Activated gamma-delta T cell treated with anti-CD3 and anti-CD28 coated beads, Interleukin-2, amount 50 U/mL, for 16 hours (primary cell): ENCODE measurements around the gene CUEDC1.

Source experiments
- DNase-seq: peaks from one replicate; pipeline ENCODE4 v3.0.0-alpha.2; 2020; ENCODE audit warnings: low read depth

The CUEDC1 gene

DNA sequence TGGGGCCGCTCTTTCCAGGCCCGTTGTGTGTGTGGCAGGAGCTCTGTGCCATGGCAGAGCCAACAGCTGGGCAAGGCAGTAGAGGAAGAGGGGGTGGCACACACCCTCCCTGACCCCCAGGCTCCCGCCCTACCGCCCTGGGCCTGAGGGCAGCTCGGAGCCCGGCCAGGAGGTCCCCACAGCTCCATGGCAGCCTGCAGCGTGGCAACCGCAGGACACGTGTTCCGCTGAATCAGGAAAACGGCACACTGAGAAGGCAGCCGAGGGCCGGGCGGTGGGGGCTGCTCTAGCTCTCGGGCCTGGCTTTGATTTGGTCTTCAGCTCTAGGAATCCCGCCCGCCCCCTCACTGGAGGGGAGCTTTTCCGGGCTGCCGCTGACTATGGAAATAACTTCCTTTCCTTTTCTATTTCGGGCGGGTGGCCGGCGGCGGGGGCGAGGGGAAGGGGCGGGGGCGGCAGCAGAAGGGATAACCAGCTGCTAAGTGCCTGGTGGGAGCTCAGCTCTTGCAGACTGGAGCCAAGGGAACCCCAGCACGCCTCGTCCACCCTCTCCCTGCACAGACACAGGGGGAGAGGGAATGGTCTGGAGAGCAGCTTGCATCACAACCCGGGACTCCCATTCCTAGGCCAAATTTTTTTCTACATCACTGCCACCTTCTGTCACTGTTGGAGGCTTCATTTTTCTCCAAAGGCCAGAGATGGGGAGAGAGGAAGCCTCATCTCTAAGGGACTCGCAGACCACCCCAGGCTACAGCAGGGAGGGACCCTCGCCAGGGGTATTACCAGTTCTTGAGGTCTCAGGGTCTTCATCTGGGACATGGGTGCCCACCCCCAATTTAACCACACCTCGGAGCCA, 80.5 kb downstream of the CUEDC1 start:
- no peak for DNase-seq

DNA sequence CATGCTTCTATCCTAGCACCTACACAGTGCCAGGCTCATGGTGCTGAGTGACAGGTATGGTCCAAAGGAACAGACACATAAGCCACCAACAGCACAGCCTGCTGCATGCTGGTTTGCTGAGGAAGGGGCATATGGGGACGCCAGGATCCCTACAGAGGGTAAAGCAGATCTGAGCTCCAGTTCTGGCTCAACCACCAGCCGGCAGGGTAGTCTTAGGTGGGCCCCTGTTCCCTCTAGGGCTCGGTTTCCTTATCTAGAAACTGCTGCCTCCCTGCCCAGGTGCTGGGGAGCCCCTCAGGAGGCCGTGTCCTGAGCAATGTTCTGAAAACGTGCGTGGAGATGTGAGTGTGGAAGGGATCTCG, 81.2 kb downstream of the CUEDC1 start:
- no peak for DNase-seq

DNA sequence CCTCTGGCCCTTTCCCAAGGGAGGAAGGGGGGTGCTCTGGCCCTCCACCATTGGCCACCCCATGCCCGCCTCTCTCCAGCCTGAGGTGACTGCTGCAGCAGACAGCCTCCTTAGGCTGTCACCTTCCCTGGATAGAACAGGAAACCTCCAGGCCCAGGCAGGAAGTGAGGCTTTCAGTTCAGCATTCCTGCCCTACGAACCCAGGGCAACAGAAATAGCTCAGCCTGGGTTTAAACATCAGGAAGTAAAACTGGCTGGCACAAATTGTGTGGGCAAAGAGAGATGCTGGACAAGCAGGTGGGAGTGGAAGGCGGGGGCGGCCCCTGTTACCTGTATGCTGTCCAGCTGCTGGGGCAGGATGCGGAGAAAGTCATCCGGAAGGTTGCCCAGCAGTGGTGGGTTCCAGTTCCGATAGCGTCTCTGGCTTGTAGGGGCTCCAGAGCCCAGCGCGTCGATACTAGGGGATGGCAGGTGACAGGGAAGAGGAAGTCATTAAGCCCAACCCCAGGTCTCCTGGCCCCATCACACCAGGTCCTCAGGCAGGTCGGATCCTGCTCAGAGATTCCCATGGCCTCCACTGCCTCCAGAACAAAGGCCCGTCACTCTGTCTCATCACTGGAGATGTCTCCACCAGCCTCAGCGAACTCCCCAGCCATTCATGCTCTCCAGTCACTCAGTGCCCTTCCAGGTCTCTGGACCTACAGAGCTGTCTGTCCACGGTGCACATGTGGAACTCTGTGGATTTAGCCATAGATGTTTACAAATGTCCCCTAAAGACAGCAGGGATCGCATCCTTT, 81.8 kb downstream of the CUEDC1 start:
- no peak for DNase-seq

DNA sequence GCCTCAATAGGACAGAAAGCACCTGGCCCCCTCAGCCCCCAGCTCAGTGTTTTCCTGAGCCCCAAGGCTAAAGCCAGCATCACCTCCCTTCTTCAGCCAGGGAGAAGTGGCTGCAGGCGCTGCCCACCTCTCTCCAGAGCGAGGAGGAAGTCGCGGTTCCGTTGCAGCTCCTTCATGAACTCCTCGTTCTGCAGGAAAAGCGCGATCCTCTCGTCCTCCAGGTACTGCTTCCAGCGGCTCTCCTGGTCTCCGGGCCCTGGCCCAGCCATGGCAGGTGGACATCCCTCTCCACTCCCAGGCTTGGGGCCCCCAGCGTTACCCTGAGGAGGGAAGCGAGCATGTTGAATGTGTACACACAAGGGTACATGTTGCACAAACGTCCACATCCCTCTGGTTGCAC, 82.7 kb downstream of the CUEDC1 start:
- DNase-seq: no peak

DNA sequence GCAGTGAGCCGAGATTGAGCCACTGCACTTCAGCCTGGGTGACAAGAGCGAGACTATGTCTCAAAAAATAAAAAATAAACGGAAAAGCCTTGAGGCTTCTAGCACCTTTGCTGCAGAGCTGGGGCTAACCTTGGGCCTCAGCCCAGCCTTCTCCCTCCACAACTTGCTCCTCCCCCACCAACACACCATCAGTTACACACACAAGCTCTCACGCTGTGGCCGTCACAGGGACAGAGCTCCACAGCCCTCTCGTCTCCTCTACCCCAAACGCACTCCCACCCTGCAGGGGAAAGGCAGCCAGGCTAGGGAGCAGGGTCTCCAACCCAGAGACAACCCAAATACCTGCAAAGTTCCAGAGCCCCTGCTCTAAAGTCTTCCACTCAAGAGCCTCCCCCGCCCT, 83.3 kb downstream of the CUEDC1 start:
- no peak for DNase-seq

DNA sequence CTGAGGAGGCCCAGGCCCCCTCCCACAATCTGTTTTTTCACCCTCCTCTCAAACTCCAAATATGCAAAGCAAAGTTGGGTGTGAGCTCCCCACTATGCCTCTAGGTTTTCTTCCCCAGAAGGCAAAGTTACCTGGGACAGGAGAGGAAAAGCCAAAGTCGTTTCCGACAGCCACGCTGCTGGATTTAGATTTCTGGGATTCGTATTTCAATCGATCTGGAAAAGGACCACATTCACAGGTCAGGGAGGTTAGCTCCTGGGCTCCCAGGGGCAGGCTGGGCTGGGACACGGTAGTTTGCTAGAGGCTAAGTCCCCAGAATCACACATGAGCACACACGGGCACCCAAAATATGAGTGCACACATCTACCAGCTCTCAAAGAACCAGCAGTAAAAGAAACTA, 84.1 kb downstream of the CUEDC1 start:
- DNase-seq: no peak

DNA sequence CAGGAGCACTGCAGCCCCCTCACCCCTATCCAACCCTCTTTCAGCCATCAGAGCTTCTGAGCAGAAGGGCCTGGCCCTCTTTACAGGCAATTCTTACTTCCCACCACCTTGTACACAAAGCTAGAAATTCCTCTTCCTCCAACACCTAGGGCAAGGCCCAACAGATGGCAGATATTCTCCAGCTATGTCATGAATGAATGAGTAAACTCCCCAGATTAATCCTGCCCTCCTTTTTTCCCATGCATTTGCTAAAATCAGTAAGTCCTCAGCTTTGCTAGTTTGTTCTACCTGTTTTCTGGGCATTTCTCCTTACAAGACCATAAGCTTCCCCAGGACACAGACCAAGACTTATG, 85.0 kb downstream of the CUEDC1 start:
- no peak for DNase-seq

DNA sequence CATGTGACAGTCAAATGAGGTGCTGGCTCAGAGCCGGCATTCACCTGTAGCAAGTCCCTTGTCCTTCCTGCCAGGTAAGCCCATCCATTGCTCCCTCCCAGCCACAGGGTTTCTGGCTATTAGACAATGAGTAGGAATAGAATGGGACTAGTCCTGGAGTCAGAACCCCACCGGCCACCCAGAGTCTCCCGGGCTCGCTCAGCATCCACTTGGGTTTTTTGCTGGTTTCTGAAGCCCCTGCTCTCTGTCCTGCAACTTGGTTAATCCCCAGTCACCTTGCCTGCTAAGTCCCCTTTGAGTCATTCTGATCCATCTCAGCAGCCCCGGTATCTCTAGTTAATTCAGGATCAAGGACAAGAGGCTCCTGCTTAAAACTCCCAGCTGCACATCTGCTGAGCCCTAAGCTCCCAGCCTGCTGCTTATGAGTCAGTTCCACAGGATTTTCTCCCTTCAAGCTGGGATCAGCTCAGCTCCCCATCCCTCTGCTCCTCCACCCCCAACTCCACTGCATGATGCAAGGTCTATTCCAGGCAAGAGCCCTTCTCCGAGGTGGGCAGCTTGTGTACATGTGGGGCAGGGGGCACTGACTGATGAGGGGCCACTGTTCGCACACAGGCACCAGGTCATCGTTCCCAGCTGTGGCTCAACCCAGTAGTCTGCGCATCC, 85.5 kb downstream of the CUEDC1 start:
- no peak for DNase-seq

DNA sequence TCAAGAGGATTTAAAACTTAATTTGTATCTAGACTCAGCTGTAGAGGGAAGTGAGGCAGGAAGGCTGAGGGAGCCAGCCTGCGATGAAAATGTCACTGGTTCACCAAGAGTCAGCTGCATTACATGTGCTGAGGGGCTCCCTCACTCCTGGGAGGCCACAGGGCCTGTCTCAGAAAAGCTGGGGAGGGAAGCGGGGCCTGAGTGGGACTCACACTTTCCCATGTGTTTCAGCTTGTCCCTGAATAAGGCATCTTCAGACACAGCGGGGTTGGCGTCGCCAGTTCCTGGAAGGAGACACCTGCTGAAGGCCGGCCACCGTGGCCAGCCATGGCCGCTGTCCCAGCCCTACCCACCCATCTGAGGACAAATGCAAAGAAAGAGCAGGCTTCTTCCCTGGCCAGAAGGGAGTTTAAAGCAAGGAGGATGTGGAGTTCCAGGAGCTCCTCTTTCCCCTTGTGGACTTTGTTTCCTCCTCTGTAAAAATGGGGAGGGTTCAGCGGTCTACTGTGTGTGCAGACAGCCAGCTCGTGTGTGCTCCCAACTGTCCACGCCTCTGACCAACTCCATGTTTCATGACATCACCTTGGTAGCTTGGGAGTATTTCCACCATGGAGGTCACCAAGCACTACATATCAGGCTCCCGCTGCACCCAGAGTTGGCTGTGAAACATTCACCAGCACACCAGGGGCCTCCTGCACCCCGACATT, 86.1 kb downstream of the CUEDC1 start:
- DNase-seq: no peak

DNA sequence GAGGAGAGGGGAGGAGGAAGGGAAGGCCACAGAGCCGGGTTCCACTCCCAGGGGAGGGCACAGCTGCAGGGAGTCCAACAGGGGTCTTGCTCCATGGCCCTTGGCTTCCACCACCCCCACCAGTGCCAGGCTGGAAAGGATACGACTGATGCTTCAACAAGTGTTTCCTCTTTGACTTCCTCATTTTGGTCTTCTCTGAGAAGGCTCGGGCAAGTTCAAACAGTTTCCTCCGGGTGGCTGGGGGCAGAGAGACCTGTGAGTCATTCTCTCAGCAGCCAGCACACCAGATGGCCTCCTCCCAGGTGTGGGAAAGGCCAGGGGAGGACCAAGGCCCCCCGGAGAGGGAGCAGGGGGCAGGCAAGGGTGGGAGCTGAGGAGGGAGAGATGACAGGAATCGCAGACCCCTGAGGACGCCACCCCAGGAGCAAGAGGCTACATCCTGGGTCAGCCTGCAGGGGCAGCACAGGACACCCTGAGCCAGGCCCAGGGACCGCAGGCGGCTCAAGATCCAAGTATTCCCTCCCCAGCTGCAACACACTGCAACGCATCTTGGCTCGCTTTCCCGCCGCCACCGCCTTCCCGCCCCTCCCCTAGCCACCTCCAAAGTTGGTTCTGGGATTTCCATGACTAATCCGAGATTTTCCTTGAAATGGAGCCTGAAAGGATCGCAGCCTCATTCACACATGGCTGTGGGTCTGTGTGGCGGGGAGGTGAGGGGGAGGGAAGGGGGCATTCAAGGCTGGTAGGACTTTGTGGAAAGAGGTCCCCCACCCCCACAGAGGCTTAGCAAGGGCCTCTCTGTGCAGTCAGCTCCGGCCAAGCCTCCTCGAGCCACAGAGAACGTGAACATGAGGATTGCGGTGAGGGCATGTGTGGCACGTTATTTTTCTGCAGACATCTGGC, 87.0 kb downstream of the CUEDC1 start:
- peak; percentile 19 for DNase-seq

DNA sequence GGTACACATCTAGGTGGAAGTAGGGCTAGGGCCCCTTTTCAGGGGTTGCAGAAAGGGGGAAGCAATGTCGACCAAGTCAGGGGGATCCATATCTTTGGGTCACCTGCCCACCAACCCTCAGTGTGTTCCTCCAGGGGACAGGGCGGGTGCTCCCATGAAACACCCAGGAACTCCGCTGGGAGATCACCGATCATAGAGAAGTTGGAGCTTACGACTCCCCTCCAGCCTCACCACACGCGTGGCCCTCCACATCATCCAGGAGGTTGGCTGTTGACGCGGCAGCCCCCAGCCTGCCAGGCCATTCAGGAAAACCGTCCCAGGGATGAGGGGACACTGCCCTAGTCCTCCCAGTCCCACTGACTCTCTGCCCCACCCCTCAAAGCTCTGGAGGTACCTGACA, 88.1 kb downstream of the CUEDC1 start:
- DNase-seq: no peak

DNA sequence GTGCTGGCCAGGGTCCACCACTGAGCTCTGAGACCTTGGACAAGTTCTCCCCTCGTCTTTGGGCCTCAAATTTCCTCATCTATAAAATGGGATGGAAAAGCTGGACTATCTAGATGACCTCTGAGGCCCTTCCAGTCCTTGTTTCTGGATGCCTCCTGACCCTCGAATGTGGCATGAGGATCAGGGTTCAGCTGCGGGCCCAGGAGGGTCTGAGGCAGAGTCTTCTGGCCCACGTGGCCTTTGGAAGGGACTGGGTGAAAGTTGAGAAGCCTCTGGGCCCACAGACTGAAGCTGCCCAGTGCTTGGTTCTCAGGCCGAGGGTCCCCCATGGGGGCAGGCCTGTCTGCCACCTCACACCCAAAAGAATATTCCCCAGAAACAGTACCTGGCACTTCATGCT, 88.5 kb downstream of the CUEDC1 start:
- DNase-seq: no peak

DNA sequence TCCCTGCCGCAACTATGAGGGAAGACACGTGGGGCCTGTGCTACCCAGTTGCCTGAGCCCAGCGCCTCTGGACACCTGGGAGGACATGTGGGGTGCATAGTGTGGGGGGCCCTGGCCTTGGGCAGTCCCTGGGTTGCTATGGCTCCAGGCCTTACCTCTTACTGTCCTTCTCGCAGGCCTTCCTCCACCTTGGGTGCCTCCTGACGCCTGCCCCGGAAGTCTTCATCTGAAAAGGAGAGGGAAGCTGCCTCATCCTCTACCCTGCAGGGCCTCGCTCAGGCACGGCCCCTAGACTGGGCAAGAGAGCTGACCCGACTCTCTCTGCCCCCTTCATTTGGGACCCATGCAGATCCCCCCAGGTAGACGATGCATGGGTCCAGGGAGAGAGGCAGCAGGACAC, 88.9 kb downstream of the CUEDC1 start:
- no peak for DNase-seq

DNA sequence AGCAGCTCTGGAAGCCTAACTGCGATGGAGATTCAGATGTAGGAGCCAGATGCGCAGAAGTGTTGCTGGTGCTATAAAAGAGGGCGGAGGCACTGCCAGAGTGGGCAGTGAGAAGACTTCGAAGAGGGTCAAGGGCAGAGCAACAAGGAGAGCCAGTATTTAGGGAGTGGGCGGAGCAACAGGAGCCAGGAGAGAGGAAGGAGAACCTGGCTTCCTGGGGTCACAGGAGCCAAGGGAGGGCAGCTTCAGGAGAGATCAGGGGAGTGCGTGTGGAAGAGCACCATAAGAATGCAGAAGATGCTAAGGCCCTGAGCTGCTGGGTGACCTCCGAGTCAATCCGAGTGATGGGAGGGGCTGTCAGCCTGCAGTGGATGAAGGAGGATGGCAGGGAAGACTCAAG, 90.9 kb downstream of the CUEDC1 start:
- no peak for DNase-seq

DNA sequence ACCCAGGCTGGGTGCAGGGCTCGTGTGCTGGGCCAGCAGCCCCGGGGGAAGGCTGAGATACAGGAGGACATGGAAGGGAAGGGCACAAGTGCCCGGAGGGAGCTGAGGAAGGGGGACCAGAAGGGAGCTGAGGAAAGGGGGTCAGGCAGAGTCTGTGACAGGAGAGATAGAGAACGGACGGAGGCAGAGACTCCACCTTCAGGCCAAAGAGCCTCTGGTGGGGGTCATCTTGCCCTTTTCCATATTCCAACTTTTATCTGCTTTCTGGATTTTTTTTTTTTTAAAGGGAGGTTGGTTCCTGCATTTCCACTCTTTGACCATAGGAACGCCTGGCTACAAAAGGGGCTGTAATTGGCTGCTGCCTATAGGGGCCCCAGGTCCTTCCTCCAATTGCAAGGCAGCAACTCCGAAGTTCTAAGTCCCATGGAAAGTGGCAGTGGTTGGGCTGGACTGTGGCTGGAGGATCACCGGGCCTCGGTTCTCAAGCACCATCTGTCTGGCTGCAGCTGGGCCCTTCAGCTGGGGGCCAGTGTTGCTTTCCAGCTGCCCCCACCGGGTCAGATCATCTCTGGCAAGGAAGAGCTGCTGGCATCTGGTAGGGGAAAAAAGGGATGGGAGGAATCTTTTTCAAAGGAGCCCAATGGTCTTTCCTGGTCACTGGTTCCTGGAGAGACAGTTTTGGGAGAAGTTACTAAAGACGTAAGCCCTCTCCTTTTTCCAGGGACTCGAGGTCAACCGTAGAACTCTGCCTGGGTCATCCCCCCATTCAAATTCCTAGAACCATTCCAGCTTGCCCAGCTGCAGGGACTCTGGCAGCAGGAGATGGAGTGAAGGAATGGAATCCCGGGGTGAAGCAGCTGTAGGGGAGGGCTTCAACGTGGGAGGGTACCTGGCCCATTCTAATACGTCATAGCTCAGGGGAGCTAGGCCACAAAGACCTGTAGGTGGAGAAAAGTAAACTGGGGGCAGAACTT, 92.2 kb downstream of the CUEDC1 start:
- no peak for DNase-seq

DNA sequence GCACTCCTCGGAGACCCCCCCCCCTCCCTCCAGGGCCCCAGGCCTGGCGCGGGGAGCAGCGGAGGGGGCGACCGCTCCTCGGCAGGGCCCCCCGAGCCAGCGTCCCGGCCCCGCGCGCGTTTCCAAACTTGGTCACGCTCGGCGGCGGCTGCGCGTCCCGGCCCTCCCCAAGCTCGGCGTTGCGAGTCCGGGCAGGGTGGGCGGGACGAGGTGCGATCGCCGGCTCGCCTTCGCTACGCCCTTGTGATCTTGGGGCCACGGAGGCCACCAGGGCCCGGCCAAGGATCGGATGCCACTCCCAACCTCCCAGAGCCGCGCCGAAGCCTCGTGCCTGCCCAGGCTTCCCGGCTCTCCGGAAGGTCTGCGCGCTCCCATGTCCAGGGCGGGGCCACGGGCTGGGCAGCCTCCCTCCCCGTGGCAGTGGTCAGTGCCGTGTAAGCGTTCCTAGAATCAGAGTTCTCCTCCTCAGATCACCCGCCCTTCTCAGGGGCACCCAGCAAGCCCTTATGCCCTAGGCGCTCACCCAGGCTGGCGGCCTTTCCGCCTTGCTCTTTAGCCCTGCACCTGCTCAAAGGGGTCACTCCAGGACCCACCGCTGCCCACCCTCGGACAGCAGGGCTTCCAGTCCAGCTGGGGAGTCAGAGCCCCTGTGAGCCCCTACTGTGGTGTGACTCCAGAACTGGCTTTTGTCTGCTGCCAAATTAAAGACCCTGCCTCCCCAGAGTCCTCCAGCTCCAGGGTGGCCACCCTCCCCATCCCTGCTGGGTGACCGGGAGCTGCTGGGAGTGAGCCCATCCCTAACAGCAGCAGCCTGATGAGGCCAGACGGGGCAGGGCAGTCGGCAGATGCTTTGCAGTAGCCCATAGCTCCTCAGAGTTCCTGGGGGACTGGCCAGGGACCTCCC, 93.2 kb downstream of the CUEDC1 start:
- no peak for DNase-seq

DNA sequence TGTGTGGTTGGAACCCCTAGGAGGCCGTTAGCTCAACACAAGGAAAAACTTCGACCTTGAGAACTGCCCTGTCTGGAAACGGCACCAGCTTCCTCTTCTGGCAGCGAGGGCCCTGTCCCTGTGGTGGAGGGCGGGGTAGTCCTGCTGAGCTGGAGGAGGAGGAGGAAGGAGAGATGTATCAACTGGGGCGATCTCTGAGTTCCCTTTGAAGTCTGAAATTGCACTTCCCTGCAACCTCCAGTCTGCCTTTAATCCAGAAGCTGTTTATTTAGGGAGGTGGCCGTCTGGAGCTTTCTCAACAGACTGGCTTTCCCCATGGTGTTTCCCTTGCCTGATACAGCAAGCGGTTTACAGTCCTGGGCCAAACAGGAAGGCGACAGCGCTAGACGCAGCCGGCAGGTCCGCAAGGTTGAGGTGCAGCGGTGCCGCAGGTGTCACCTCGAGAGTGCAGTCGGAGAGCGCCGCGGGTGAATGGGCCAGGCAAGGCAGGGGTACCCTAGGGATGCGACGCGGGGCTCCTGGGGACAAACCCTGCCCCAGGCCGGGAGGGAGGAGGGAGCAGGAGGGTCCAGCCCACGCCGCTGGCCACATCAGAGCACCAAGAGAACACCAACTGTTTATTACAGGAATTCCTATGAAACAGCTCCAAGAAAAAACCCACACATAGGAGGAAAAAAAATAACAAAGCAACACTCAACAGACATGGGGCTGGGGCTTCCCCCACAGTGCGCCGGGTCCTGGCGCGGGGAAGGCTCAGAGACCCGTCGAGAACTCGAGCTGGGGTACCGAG, 94.0 kb downstream of the CUEDC1 start:
- no peak for DNase-seq

DNA sequence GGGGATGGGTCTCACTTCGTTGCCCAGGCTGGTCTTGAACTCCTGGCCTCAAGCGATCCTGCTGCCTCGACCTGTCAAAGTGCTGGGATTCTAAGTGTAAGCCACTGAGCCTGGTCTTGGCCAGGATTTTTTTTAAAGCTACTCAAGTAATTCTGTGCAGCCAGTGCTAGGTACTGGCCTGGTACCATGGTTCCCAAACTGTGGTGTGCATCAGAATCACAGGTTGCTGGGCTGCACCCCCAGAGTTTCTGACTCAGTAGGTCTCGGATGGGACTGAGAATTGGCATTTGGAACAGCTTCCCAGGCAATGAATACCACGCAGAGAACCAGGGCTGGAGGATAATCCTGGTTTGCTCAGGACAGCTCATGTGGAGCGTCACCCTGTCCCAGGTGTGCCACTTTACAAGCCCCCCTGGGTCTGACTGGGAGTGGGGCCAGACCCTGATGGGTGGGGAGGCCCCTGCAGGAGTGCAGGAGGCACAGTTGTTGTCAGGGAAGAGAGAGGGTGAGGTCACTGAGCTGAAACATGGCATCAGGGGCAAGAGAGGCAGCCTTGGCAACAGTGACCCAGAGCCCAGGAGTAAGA, 94.7 kb downstream of the CUEDC1 start:
- no peak for DNase-seq
